G401 (cell line): ENCODE measurements around the gene B4GALT1. TPM values are rescaled to one million over a fixed set of nuclear protein-coding genes. Genes with fewer than 3 reads are reported as not detected.

Experiments used
- DNase-seq: peaks from one replicate; pipeline ENCODE4 v3.0.0-alpha.2; 2015; ENCODE audit warnings: low spot score
- in situ Hi-C: cut with HindIII; loops from 2 replicates; pipeline ENCODE4 v1.10.0; 2016; ENCODE audit warnings: low sequenced_read_pairs, mixed read lengths
- total RNA-seq: library from RNA; depleted of rRNA; stranded (reverse); fragments of >200 nt; shearing (Covaris generic); gene quantifications from 2 replicates; pipeline ENCODE4 v1.2.3, GENCODE V29; 2014; rRNA removed

Gene B4GALT1
- total RNA-seq, result 15.1 and 15.3 TPM in 2 replicates

DNA sequence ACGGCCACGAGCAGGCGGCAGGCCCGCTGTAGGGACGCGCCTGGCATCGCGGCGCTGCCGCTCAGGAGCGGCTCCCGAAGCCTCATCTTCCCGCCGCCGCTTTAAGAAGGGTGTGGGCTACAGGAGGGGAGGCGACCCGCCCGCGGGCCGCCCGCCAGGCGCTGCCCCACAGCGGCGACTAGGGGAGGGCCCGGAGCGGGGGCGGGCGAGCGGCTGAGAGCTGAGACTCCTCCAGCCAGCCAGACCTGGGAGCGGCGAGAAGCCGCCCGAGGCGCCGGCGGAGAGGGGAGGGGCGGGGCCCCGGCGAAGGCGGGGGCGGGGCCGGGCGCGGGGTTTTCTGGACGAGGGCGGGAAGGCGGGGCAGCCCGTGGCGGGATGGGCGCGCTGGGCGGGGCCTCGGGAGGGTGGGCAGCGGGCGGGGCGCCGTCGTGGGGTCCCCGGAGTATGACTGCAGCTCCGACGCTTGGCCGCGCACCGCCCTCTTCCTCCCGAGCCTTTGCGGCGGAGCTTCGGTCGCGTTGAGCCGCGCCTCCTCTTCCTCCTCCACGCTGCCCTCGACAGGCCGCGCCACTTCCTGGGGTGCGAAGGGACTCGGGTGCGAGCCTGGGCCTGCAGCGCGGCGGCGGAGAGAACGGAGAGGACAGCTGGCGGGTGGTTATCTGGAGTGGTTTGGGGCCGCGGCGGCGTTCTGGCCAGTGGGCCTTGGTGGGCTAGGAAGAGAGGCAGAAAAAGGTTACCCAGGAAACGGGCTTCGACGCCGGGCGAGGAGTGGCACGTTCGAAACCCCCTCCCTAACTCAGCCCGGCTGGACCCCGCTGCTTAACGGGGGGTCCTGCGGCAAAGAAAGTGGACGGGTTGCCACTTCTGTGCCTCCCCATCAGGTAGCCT lies at the start of gene B4GALT1:
TSS of gene B4GALT1 (minus strand) at position 253 of the 888 bp plus-strand sequence. CDS start at position 86, 167 bp downstream.
- in situ Hi-C loops, result no loop called here
- peak; percentile 85 for DNase-seq

DNA sequence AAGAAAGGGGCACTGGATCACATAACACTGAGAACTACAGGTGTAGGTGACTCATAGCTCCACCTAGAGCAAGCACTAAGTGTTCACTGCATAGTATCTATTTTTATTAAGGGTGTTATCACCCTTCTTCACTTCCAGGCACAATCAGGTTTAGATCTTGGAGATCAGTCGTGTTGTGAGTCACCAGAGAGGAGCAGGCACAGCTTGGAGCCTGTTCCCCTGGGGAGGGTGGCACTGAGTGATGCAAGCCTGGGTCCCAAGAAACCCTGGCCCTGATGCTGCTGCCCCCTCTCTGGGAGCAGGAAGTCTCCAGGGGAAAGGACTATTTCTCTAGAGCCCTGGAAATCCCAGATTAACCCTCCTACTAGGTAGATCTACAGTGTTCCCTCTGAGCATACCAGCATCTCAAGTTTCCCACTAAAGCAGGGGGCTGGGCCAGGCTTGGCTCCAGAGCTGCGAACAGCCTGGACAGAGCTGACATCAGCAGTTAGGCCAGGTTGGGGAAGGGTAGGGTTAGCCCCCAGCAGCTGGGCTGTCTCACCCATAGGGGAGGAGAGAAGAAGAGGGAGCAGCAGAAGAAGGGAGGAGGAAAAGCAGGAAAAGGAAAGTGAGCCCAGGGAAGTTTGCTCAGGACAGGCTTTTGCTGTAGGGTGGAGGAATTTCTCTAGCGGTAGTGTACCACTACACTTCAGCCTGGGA lies 44.7 kb upstream of the B4GALT1 start:
- in situ Hi-C loops, result no loop called here
- DNase-seq, result no peak

DNA sequence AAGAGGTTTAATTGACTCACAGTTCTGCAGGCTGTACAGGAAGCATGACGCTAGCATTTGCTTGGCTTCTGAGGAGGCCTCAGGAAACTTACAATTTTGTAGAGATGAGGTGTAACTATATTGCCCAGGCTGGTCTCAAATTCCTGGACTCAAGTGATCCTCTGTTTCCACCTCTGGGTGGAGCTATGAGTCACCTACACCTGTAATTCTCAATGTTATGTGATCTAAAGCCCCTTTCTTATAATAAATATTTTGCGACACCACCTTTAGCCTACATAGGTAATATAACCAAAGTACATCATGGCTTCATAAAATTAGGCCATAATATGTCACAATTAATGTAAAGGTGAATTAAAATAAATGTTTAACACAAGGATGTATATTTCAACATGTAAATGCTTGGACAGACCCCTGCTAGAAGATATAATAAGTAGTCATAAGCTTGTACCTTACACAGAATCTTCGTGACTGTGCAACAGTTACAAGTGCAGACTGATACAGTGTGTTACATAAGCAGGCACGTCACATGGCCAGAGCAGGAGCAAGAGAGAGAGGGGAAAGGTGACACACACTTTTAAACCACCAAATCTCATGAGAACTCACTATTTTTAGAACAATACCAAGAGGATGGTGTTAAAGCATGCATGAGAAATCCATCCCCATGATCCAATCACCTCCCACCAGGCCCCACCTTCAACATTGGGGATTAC lies 43.0 kb upstream of the B4GALT1 start:
- DNase-seq, result no peak
- in situ Hi-C loops, result no loop called here

DNA sequence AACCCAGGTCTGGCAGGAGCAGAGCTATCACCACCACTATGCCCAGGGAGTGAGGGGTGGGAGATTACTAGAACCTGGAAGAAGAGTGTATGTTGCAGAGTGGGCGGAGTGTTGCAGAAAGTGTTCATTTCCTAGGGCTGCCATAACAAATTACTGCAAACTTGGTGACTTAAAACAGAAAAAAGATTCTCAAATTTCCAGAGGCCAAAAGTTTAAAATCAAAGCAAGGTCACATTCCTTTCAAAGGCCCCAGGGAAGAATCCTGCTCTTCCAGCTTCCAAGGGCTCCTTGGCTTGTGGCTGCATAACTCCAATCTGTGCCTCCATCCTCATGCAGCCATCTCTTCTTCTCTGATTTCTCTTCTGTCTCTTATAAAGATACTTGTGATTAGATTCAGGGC lies 42.3 kb upstream of the B4GALT1 start:
- in situ Hi-C loops, result no loop called here
- DNase-seq, result no peak

- in situ Hi-C loops, result no loop called here
- no peak for DNase-seq
Observed at GRCh38 chr9:33202552-33203201, 35.5 kb upstream of the B4GALT1 start.

DNA sequence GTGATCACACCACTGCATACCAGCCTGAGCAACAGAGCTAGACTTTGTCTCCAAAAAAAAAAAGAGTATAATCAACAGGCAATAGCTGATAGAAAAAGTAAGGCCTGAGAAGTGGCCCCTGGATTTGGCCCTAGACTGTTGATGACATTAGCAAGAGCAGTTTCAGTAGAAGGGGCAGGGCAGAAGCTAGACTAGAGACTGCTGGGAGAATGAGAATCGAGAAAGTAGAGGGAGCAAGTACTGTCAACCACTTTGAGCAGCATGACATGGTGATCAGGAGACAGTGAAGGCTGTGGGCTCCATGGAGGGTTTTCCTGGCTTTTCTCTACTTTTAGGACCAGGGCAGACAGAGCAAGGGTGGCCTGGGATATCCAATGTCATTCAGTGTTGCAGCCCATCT lies 34.9 kb upstream of the B4GALT1 start:
- DNase-seq, result no peak
- in situ Hi-C loops, result no loop called here

GRCh38 chr9:33198165-33198564 lies 31.0 kb upstream of the B4GALT1 start:
- in situ Hi-C loops, result no loop called here
- DNase-seq, result no peak

DNA sequence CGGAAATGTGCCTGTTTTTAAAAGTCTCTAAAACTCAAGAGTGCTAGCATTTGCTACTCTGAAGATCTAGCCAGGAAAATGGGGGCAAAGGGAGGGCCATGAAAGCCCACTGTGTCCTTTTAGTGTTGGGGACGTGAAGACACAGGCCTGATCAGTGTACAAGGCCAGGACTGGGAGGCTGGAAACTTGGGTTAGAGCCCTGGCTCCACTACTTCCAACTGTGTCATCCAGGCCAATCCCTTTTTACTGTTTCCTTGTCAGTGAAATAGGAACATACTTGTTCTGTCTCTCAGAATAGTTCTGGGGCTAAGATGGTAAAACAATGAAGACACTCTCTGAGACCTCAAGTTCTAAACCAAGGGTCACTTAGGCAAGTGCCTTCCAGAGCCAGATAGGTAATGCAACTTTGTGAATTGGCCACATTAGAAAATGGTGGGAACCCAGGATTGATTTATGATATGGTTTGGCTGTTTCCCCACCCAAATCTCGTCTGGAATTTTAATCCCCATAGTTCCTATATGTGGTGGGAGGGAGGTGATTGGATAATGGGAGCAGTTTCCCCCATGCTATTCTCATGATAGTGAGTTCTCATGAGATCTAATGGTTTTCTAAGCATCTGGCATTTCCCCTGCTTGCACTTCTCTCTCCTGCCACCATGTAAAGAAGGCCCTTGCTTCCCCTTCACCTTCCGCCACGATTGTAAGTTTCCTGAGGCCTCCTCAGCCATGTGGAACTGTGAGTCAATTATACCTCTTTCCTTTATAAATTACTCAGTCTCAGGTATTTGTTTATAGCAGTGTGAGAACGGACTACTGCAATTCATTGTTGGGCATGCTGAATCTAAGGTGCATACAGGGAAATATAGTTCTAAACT lies 30.4 kb upstream of the B4GALT1 start:
- in situ Hi-C loops, result no loop called here
- no peak for DNase-seq

DNA sequence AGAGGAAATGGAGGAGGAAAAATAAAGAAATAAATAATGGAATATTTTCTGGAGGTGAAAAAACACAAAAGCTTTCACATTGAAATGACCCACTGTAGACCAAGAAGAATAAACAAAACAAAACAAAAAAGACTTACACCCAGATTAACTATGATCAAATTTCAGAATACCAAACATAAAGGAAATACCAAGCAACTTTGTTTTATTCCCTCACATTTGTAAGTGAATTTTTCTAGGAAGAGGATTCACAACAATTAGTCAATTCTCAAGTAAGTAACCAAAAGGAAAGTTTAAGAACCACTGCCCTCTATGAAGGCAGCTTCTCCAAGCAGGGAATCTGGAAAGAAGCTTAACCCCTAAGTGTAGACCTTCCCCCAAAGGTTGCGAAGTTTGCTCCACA lies 29.6 kb upstream of the B4GALT1 start:
- in situ Hi-C loops, result no loop called here
- no peak for DNase-seq

- in situ Hi-C loops, result no loop called here
Observed at GRCh38 chr9:33193818-33194217, 26.7 kb upstream of the B4GALT1 start.

DNA sequence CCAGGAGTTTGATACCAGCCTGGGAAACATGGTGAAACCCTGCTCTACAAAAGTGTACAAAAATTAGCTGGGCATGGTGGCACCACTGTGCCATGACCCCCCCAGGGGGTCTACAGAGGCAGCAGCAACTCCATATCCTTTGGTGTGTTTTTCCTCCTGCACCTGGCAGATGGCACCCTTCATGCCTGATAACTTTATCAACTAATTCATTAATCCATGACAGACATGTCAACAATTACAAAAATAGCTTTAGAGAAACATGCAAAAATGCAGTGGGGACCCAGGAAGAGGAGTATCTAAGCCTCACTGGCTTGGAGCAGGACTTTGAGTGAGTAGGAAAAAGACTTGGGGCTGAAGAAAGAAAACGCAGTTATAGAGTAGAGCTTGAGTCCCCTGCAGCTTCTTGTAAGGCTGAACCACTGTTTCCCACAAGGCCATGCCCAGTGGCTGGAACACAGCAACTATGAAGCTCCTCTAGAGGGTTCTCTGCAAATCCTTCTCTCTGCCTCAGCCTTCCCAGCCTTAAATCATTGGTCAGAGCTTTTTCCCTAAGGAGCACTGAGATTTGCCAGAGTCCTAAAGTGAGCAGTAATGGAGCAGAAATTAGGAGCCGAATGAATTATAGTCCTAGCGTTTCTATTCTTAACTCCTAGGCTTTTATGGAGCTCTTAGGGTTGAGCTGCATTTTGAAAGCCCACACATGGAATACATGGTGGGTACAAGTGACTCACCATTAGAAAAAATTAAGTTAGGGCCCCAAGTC lies 25.5 kb upstream of the B4GALT1 start:
- in situ Hi-C loops, result no loop called here
- DNase-seq, result no peak

More at GRCh38 chr9:33193818-33194217, 26.7 kb upstream of the B4GALT1 start:
- no peak for DNase-seq

DNA sequence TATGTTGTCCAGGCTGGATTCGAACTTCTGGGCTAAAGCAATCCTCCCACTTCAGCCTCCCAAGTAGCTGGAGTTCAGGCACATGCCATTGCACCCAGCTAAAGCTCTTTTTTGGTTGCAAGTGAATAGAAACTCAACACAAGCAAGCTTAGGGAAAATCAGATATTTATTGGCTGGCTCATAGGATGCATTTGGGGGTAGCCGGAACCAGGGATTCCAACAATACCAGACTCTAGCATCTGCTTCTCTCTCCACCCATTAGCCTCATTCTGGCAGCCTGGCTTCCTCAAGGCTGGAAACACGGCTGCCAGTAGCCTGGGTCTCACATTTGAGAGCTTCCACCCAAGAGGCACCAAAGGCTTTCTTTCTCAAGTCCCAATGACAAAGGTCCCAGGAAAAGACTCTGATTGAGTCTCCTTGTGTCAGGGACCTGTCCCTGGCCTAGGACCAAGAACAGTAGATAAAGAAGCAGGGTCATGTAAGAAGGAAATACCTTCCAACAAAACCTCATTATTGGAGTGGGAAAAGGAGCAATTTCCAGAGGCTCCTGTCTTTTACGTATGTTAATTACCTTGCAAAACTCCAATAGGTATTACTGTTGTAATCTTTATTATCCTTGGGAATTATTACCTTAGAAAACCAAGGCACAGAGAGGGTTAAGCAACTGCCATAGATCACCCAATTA lies 23.0 kb upstream of the B4GALT1 start:
- no peak for DNase-seq
- in situ Hi-C loops, result no loop called here

DNA sequence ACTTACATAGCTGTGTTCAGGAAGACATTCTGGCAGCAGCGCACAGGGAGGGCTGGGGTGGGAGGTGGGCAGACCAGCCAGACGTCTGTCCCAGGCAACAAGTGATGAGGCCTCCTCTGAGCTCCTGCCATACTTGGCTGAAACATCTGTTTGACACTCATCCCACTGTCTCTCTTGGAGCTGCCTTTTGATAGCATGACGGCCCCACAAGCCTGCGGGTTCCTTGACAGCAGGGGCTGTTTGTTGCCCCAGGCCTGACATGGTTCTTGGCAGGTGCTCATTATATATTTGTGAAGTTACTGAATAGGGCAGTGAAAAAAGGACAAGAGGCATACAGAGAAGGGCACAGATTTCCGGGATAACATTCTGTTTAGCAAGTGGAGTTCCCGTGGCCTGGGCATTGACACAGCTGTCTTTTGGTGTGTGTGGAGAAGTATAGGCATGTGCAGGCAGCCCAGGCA lies 22.2 kb upstream of the B4GALT1 start:
- no peak for DNase-seq
- in situ Hi-C loops, result no loop called here

GRCh38 chr9:33188711-33189110 lies 21.6 kb upstream of the B4GALT1 start:
- in situ Hi-C loops, result no loop called here
- DNase-seq, result no peak

DNA sequence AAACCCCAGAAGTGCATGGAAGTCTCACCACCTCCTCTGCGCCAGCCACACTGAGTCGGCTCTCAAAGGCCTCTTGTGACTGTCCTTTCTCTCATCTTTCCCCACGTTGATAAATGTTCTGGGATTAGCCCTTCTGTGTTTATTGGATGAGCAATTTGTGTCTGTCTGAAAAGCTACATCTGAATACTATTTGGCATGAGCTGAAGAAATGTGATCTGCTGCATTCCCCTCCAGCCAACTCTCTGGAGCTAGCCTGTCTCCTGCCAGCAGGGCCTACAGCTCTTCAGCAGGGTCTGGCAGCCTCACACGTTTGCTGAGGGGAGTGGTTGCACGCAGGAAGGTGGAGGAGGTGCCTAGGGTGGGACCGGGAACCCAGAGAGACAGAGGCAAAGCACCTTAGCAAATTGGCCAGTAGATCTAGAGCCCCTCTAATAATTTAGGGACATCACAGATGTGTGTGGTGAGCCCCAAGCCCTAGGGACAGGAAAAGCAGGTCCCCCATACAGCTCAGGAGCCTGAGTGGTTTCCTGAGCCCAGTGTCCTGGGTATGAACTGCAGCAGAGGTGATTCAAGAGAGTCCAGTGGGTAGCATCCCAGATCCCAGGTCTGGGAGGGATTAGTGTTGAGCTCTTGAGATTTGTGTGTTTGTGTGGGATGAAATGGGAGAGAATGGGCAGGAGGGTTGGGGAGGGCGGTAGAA lies 20.5 kb upstream of the B4GALT1 start:
- in situ Hi-C loops, result no loop called here
- DNase-seq, result no peak

DNA sequence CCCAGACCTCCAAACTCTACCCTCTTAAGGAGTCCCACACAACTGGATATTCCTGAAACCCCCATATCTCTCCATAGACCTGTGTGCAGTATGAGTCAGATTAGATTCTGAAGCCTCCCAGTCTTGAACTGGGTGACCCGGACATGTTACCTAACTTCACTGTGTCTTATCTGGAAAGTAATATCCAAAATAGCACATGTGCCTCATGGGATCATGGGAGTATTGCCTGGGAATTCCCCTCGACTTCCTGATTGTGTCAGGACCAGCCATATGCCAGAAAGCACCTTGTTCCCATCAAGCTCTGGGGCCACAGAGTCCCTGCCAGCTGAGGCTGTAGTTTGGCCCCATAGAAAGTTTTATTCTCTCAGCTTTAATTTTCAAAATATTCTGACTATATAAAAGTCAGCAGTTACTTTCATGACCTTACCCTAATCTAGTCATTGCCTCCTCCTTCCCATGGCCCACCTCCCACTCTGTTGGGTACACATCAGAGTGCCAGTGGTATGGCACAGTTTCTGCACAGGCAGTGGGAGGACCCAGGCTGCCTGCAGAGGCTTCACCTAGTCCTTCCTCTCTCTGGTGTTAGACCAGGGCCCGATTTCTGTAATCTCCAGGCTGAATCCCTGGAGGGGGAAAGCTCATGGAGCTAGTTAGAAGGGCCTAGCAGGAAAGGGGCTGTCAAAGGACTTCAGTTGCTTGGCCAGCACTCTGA lies 19.5 kb upstream of the B4GALT1 start:
- in situ Hi-C loops, result no loop called here
- no peak for DNase-seq
